ENCODE measurements around the gene ENG. TPM values are rescaled to one million over a fixed set of nuclear protein-coding genes. Genes with fewer than 3 reads are reported as not detected.

The ENG gene
- total RNA-seq, 1 experiment from 2014 or later = 0.76 TPM

DNA sequence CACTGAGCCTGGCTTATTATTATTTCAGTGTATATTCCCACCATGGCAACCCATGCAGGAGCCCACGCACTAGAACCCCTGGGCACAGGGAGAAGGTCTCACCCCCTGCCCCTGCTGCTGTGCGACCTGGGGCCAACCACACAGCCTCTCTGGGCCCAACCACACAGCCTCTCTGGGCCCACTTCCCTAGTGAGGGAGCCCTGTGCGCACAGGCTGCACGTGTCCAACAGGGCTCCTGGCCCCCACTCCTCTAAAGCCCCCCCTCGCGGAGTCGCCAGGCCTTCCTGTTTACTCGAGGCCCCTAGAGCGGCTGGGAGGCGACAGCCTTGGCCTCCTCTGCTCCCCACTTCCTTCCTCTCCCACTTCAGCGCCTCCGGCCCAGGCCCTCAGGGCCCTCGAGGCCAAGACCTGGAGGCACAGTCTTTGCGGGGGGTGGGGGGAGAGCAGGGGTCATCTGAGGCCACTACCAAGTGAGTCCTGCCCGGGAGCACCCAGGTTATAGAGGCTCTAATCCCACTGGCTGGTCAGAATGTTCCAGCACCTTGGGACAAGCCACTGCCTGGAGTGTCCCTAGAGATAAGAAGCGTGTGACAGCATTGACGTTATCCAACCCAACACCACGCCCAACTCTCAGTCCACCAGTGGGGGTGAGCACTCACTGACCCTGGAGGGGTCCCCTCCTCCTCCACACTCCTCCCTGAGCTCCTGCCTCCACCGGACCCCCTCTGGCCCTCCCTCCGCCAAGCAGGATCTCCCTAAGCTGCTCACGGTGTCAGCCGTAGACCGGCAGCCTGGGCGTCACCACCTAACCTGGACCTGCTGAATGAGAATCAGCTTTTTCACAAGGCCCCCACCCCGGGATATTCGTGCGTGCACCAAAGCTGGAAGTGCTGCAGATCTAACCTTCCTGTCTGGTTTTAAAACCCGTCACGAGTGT is 7.9 kb upstream of the ENG start:
- TF ChIP-seq CEBPB (IDR thresholded peaks at IDR 0.05; ENCODE audit: low read depth) (no peak), ATF3 (IDR thresholded peaks at IDR 0.05) (no peak), EZH2 (IDR thresholded peaks at IDR 0.05) (no peak)
- Histone ChIP-seq H3K27me3 (ENCODE audit: insufficient read depth, low read length) (no peaks in the 10 kb centered on the region), H3K4me1 (ENCODE audit: control insufficient read depth in 1 of 2, insufficient read depth in 2 of 2, low read length in 2 of 2) (no peaks in the 10 kb centered on the region), H2AFZ (ENCODE audit: low read depth, low read length, poor library complexity, severe bottlenecking) (no peak overlapping the region), H3K36me3 (ENCODE audit: control insufficient read depth in 1 of 2, insufficient read depth in 2 of 2, low read length in 2 of 2) (no peaks in the 10 kb centered on the region), H3K9me2 (ENCODE audit: insufficient read depth) (no peaks in the 10 kb centered on the region), H3K4me3 (replicated peaks in 1 of 2; ENCODE audit: low read depth in 1 of 2, low read length in 2 of 2) (no peak overlapping the region), H3K9me3 (ENCODE audit: control insufficient read depth in 1 of 2, insufficient read depth in 1 of 2, low read depth in 1 of 2, low read length in 2 of 2) (no peaks in the 10 kb centered on the region), H3K4me2 (ENCODE audit: low read length) (no peak overlapping the region), H4K20me1 (ENCODE audit: insufficient read depth) (no peaks in the 10 kb centered on the region), H3K79me2 (ENCODE audit: insufficient read depth, low read length) (no peaks in the 10 kb centered on the region), H3K9ac (ENCODE audit: low read length) (no peak overlapping the region), H3K27ac (ENCODE audit: low read depth, low read length) (no peak overlapping the region)
- intact Hi-C loops (cut with micrococcal nuclease) = no loop called here
- no TSS peak for BruUV-seq (replicated peaks)
- CTCF ChIA-PET = no interaction called here
- ATAC-seq (0 out of 2 replicates have a peak, but pooled peaks have one; percentile 14), DNase-seq (ENCODE audit: low read depth, low spot score) (no peak)
- RAD21 ChIA-PET (ENCODE audit: low non-redundant PET in 1 of 2, low total read pairs in 2 of 2, uncharacterized antibody in 2 of 2, unreplicated experiment in 2 of 2) = no interaction called here
- POLR2A ChIA-PET = no interaction called here

- DNase-seq (ENCODE audit: low read depth, low spot score) = no peak
- H4K20me1 ChIP-seq (ENCODE audit: insufficient read depth) = no peaks in the 10 kb centered on the region
- H3K4me1 ChIP-seq (ENCODE audit: control insufficient read depth in 1 of 2, insufficient read depth in 2 of 2, low read length in 2 of 2) = no peaks in the 10 kb centered on the region
- H3K9ac ChIP-seq (ENCODE audit: low read length) = no peak overlapping the region
- no peak overlapping the region for H3K4me3 ChIP-seq (replicated peaks in 1 of 2; ENCODE audit: low read depth in 1 of 2, low read length in 2 of 2)
- no peak overlapping the region for H3K4me2 ChIP-seq (ENCODE audit: low read length)
- no peak overlapping the region for H3K27ac ChIP-seq (ENCODE audit: low read depth, low read length)
- intact Hi-C loops (cut with micrococcal nuclease) = no loop called here
- ChIA-PET RAD21 (ENCODE audit: low non-redundant PET in 1 of 2, low total read pairs in 2 of 2, uncharacterized antibody in 2 of 2, unreplicated experiment in 2 of 2) (no interaction called here), CTCF (no interaction called here), POLR2A (no interaction called here)
- H3K79me2 ChIP-seq (ENCODE audit: insufficient read depth, low read length) = no peaks in the 10 kb centered on the region
- no peaks in the 10 kb centered on the region for H3K27me3 ChIP-seq (ENCODE audit: insufficient read depth, low read length)
- no peaks in the 10 kb centered on the region for H3K9me2 ChIP-seq (ENCODE audit: insufficient read depth)
- H2AFZ ChIP-seq (ENCODE audit: low read depth, low read length, poor library complexity, severe bottlenecking) = no peak overlapping the region
- H3K36me3 ChIP-seq (ENCODE audit: control insufficient read depth in 1 of 2, insufficient read depth in 2 of 2, low read length in 2 of 2) = no peaks in the 10 kb centered on the region
- no peaks in the 10 kb centered on the region for H3K9me3 ChIP-seq (ENCODE audit: control insufficient read depth in 1 of 2, insufficient read depth in 1 of 2, low read depth in 1 of 2, low read length in 2 of 2)
- no TSS peak for BruUV-seq (replicated peaks)
- ATAC-seq = no peak
- no peak for TF ChIP-seq SP1 (IDR thresholded peaks at IDR 0.05; ENCODE audit: low read depth)
- no peak for TF ChIP-seq RAD21 (IDR thresholded peaks at IDR 0.05; ENCODE audit: low read depth)
- no peak for TF ChIP-seq CTCF (IDR thresholded peaks at IDR 0.05 in 2 of 3, conservative IDR thresholded peaks at IDR 0.05 in 1 of 3; ENCODE audit: borderline replicate concordance in 1 of 3, insufficient read depth in 1 of 3, low read depth in 2 of 3, low read length in 2 of 3)
- TF ChIP-seq ELF1 (IDR thresholded peaks at IDR 0.05; ENCODE audit: borderline replicate concordance, low read depth) = no peak
- TF ChIP-seq POLR2A (IDR thresholded peaks at IDR 0.05; ENCODE audit: borderline replicate concordance, extremely low read depth, insufficient read depth, insufficient read length) = no peak
- TF ChIP-seq POLR2AphosphoS5 (IDR thresholded peaks at IDR 0.05; ENCODE audit: low read depth, low read length) = no peak
- TF ChIP-seq CBX3 (IDR thresholded peaks at IDR 0.05; ENCODE audit: low read depth) = no peak
- TF ChIP-seq EZH2 (IDR thresholded peaks at IDR 0.05) = no peak
- no peak for TF ChIP-seq REST (IDR thresholded peaks at IDR 0.05; ENCODE audit: low read depth)
These were observed 6.3 kb upstream of the ENG start for GRCh38 chr9:127860779-127861178.
